Measurements from ENCODE around the gene RARA. TPM values are rescaled to one million over a fixed set of nuclear protein-coding genes. Genes with fewer than 3 reads are reported as not detected.

Gene RARA
- polyA plus RNA-seq, 1 donor from 2014 or later = 6.6 TPM

DNA sequence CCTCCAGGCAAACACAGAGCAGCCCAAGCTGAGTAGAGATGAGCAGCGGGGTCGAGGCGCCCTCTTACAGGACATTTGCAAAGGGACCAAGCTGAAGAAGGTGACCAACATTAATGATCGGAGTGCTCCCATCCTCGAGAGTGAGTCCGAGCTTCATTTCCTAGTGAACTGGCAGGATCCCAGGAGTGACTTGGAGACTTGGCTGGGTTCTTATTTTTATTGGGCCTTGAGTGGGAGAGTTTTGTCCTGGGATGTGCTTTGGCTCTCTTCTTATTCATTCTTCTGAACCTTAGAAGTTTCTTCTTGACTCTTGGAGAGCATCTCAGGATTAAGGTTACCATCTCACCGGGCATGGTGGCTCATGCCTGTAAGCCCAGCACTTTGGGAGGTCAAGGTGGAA is 48.5 kb upstream of the RARA start:
- Histone ChIP-seq H3K79me2 (replicated peaks; ENCODE audit: insufficient read depth, low read length) (no peaks in the 10 kb centered on the region), H3K9ac (ENCODE audit: low read length) (no peak overlapping the region), H3K27me3 (ENCODE audit: insufficient read depth, low read depth, low read length) (no peaks in the 10 kb centered on the region), H2AFZ (ENCODE audit: low read depth, low read length) (no peak overlapping the region), H3K4me2 (ENCODE audit: low read length) (no peak overlapping the region), H3F3A (ENCODE audit: insufficient read depth, low read length, poor library complexity, severe bottlenecking) (no peaks in the 10 kb centered on the region), H4K20me1 (ENCODE audit: insufficient read depth) (no peaks in the 10 kb centered on the region), H3K9me2 (ENCODE audit: insufficient read depth, low read length) (no peaks in the 10 kb centered on the region), H3K27ac (ENCODE audit: low read length) (no peak overlapping the region), H3K4me3 (ENCODE audit: low read length) (no peak overlapping the region), H3K9me3 (ENCODE audit: low read length) (no peaks in the 10 kb centered on the region), H3K36me3 (ENCODE audit: insufficient read depth, low read length) (no peaks in the 10 kb centered on the region)
- TF ChIP-seq RAD21 (conservative IDR thresholded peaks at IDR 0.05) (no peak), EZH2 (IDR thresholded peaks at IDR 0.05; ENCODE audit: borderline replicate concordance, insufficient read depth, low read length, poor library complexity, severe bottlenecking) (no peak), REST (IDR thresholded peaks at IDR 0.05; ENCODE audit: borderline replicate concordance) (no peak), EP300 (conservative IDR thresholded peaks at IDR 0.05; ENCODE audit: poor library complexity, severe bottlenecking) (no peak), SMC3 (conservative IDR thresholded peaks at IDR 0.05; ENCODE audit: poor library complexity) (no peak), MXI1 (conservative IDR thresholded peaks at IDR 0.05; ENCODE audit: poor library complexity, severe bottlenecking) (no peak), POLR2AphosphoS5 (IDR thresholded peaks at IDR 0.05) (no peak), TAF1 (IDR thresholded peaks at IDR 0.05; ENCODE audit: low read depth) (no peak)
- TF ChIP-seq, protein P1, sequence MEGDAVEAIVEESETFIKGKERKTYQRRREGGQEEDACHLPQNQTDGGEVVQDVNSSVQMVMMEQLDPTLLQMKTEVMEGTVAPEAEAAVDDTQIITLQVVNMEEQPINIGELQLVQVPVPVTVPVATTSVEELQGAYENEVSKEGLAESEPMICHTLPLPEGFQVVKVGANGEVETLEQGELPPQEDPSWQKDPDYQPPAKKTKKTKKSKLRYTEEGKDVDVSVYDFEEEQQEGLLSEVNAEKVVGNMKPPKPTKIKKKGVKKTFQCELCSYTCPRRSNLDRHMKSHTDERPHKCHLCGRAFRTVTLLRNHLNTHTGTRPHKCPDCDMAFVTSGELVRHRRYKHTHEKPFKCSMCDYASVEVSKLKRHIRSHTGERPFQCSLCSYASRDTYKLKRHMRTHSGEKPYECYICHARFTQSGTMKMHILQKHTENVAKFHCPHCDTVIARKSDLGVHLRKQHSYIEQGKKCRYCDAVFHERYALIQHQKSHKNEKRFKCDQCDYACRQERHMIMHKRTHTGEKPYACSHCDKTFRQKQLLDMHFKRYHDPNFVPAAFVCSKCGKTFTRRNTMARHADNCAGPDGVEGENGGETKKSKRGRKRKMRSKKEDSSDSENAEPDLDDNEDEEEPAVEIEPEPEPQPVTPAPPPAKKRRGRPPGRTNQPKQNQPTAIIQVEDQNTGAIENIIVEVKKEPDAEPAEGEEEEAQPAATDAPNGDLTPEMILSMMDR (IDR thresholded peaks at IDR 0.05; ENCODE audit: poor library complexity, severe bottlenecking) = no peak

DNA sequence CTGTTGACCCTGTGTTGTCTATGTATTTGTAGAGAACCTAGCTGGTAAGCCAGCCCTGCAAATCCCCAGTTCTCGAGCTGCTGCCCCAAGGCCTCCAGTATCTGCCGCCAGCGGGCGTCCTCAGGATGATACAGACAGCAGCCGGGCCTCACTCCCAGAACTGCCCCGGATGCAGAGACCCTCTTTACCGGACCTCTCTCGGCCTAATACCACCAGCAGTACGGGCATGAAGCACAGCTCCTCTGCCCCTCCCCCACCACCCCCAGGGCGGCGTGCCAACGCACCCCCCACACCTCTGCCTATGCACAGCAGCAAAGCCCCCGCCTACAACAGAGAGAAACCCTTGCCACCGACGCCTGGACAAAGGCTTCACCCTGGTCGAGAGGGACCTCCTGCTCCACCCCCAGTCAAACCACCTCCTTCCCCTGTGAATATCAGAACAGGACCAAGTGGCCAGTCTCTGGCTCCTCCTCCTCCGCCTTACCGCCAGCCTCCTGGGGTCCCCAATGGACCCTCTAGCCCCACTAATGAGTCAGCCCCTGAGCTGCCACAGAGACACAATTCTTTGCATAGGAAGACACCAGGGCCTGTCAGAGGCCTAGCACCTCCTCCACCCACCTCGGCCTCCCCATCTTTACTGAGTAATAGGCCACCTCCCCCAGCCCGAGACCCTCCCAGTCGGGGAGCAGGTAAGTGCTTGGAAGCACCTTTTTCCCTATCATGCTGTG is 44.4 kb upstream of the RARA start:
- no peaks in the 10 kb centered on the region for H3K27me3 ChIP-seq (ENCODE audit: insufficient read depth, low read depth, low read length)
- H3K4me3 ChIP-seq (ENCODE audit: low read length) = no peak overlapping the region
- no peak overlapping the region for H3K9ac ChIP-seq (ENCODE audit: low read length)
- no peaks in the 10 kb centered on the region for H3K36me3 ChIP-seq (ENCODE audit: insufficient read depth, low read length)
- no peak overlapping the region for H2AFZ ChIP-seq (ENCODE audit: low read depth, low read length)
- H3K4me2 ChIP-seq (ENCODE audit: low read length) = no peak overlapping the region
- no peaks in the 10 kb centered on the region for H3F3A ChIP-seq (ENCODE audit: insufficient read depth, low read length, poor library complexity, severe bottlenecking)
- no peaks in the 10 kb centered on the region for H3K9me2 ChIP-seq (ENCODE audit: insufficient read depth, low read length)
- H3K79me2 ChIP-seq (replicated peaks; ENCODE audit: insufficient read depth, low read length) = no peaks in the 10 kb centered on the region
- TF ChIP-seq MXI1 (conservative IDR thresholded peaks at IDR 0.05; ENCODE audit: poor library complexity, severe bottlenecking) (no peak), POLR2AphosphoS5 (IDR thresholded peaks at IDR 0.05) (no peak), TAF1 (IDR thresholded peaks at IDR 0.05; ENCODE audit: low read depth) (no peak), EZH2 (IDR thresholded peaks at IDR 0.05; ENCODE audit: borderline replicate concordance, insufficient read depth, low read length, poor library complexity, severe bottlenecking) (no peak), EP300 (conservative IDR thresholded peaks at IDR 0.05; ENCODE audit: poor library complexity, severe bottlenecking) (no peak), RAD21 (conservative IDR thresholded peaks at IDR 0.05) (no peak)
- H3K9me3 ChIP-seq (ENCODE audit: low read length) = no peaks in the 10 kb centered on the region
- no peaks in the 10 kb centered on the region for H4K20me1 ChIP-seq (ENCODE audit: insufficient read depth)
- no peak overlapping the region for H3K27ac ChIP-seq (ENCODE audit: low read length)
